Stromal cell of bone marrow (primary cell): ENCODE results near the gene ALOX12B.
"Not testable (repeated sequence)": the region's sequence is repeated elsewhere in the genome, so short reads cannot be mapped to it uniquely, and the experiment has no call there.

ENCODE experiments used
- DNase-seq: peaks from one replicate; pipeline ENCODE4 v3.0.0-alpha.2; 2012; ENCODE audit warnings: low read depth

ALOX12B gene

GRCh38 chr17:8118769-8119580 is 31.5 kb upstream of the ALOX12B start:
- DNase-seq = peak; percentile 38

GRCh38 chr17:8117980-8118768 is 30.7 kb upstream of the ALOX12B start, which contains the start of gene ALOXE3:
Gene ALOXE3, minus strand, starts transcription at chr17:8118514. Its CDS starts 524 bp downstream, at chr17:8117990.
- no peak for DNase-seq

- DNase-seq = no peak
These were observed 30.0 kb upstream of the ALOX12B start for GRCh38 chr17:8117367-8117979.

- DNase-seq = no peak
These were observed 29.3 kb upstream of the ALOX12B start for GRCh38 chr17:8116776-8117175.

- no peak for DNase-seq
These were observed 23.4 kb upstream of the ALOX12B start for GRCh38 chr17:8110907-8111306.

- DNase-seq = no peak
These were observed 22.9 kb upstream of the ALOX12B start for GRCh38 chr17:8110456-8110804.

GRCh38 chr17:8109661-8110455 is 22.3 kb upstream of the ALOX12B start:
- no peak for DNase-seq

- no peak for DNase-seq
These were observed 21.6 kb upstream of the ALOX12B start for GRCh38 chr17:8108972-8109660.

- DNase-seq = not testable (repeated sequence)
These were observed 19.5 kb upstream of the ALOX12B start for GRCh38 chr17:8106980-8107379.

- DNase-seq = no peak
These were observed 18.5 kb upstream of the ALOX12B start for GRCh38 chr17:8105957-8106398.

- DNase-seq = no peak
These were observed 17.4 kb upstream of the ALOX12B start for GRCh38 chr17:8104911-8105310.

- DNase-seq = no peak
These were observed 16.0 kb upstream of the ALOX12B start for GRCh38 chr17:8103549-8103948.

GRCh38 chr17:8101721-8102120 is 14.2 kb upstream of the ALOX12B start:
- DNase-seq = no peak

GRCh38 chr17:8100763-8101162 is 13.2 kb upstream of the ALOX12B start:
- DNase-seq = no peak

GRCh38 chr17:8100111-8100510 is 12.6 kb upstream of the ALOX12B start:
- DNase-seq = no peak

- DNase-seq = no peak
These were observed 9.0 kb upstream of the ALOX12B start for GRCh38 chr17:8096541-8096940.

GRCh38 chr17:8095361-8095760 is 7.8 kb upstream of the ALOX12B start:
- DNase-seq = no peak

GRCh38 chr17:8091033-8091687 is 3.6 kb upstream of the ALOX12B start:
- DNase-seq = no peak

- DNase-seq = no peak
These were observed 2.2 kb upstream of the ALOX12B start for GRCh38 chr17:8089728-8090127.

- DNase-seq = no peak
These were observed 375 bp upstream of the ALOX12B start for GRCh38 chr17:8087952-8088230.

- no peak for DNase-seq
These were observed 3.3 kb downstream of the ALOX12B start for GRCh38 chr17:8084250-8084649.
